ENCODE results near the gene IKBIP. TPM values are rescaled to one million over a fixed set of nuclear protein-coding genes. Genes with fewer than 3 reads are reported as not detected.

IKBIP gene
- total and polyA plus RNA-seq, 9 of the 15 experiments (the other 6 are each of a cell fraction or from before 2014, with no cell fraction given) = 3.3 to 19.5 (median 14.9) TPM

- TF ChIP-seq ZBTB49 (CRISPR knock-in tag; IDR thresholded peaks at IDR 0.05; ENCODE audit: borderline replicate concordance) (no peak), CXXC5 (CRISPR knock-in tag; IDR thresholded peaks at IDR 0.05) (peak; percentile 95), ZKSCAN1 (IDR thresholded peaks at IDR 0.05; ENCODE audit: low read depth, low read length) (no peak), TEAD2 (tag; IDR thresholded peaks at IDR 0.05) (no peak), ZNF583 (CRISPR knock-in tag; IDR thresholded peaks at IDR 0.05) (no peak), MBD1 (CRISPR knock-in tag; IDR thresholded peaks at IDR 0.05) (no peak), NCOA2 (IDR thresholded peaks at IDR 0.05; ENCODE audit: partially characterized antibody in 2 of 2) (no peak), HMGXB4 (CRISPR knock-in tag; IDR thresholded peaks at IDR 0.05) (no peak), NFATC3 (IDR thresholded peaks at IDR 0.05) (no peak), RNF219 (CRISPR knock-in tag; IDR thresholded peaks at IDR 0.05) (no peak), SFPQ (IDR thresholded peaks at IDR 0.05; ENCODE audit: low read depth, low read length) (no peak), TARDBP (IDR thresholded peaks at IDR 0.05) (no peak), MYBL2 (IDR thresholded peaks at IDR 0.05; ENCODE audit: low read depth) (no peak), MYBL2 (CRISPR knock-in tag; IDR thresholded peaks at IDR 0.05; ENCODE audit: borderline replicate concordance) (no peak), CGGBP1 (CRISPR knock-in tag; IDR thresholded peaks at IDR 0.05) (0 out of 2 replicates have a peak, but pooled peaks have one; percentile 62), OTX1 (CRISPR knock-in tag; IDR thresholded peaks at IDR 0.05) (no peak), MEF2D (tag; conservative IDR thresholded peaks at IDR 0.05; ENCODE audit: low read depth) (no peak)
These were observed 51.1 kb downstream of the IKBIP start, which contains the start of gene SLC25A3 (continued) for GRCh38 chr12:98593351-98594049.

All from K562 (cell line).